Transverse colon (tissue), 4 donors: ENCODE measurements around the gene ERICH4. TPM values are rescaled to one million over a fixed set of nuclear protein-coding genes. Genes with fewer than 3 reads are reported as not detected.
A peak's percentile ranks its signal among the peaks of the same experiment; 100 is the strongest.

Experiments
- DNase-seq: peaks from one replicate; pipeline ENCODE4 v3.0.0-alpha.2; 2019
- H3K27ac ChIP-seq, 4 donors: fragments of 200-600 bp; sonication (generic); 2 replicates each; pipeline ENCODE4 v1.5.1; 2016 to 2018; ENCODE audit warnings: inconsistent platforms in 4 of 4
- H3K27me3 ChIP-seq: fragments of 200-600 bp; sonication (generic); 2 replicates; pipeline ENCODE4 v1.5.1; 2017; ENCODE audit warnings: inconsistent platforms
- H3K36me3 ChIP-seq, 4 donors: fragments of 200-600 bp; sonication (generic); 2 replicates each; pipeline ENCODE4 v1.5.1; 2017 to 2019; ENCODE audit warnings: inconsistent platforms in 4 of 4
- H3K4me1 ChIP-seq, 4 donors: fragments of 200-600 bp; sonication (generic); 2 replicates each; pipeline ENCODE4 v1.5.1; 2017 to 2020; ENCODE audit warnings: inconsistent platforms in 4 of 4
- H3K4me3 ChIP-seq, 4 donors: fragments of 200-600 bp; sonication (generic); 1 replicate in 1 of 4; 2 replicates in 3 of 4; pipeline versions ENCODE4 v1.5.1 to v1.6.1; 2017 to 2019; ENCODE audit warnings: inconsistent platforms in 4 of 4
- H3K9me3 ChIP-seq, 2 donors: fragments of 200-600 bp; sonication (generic); 2 replicates each; pipeline ENCODE4 v1.5.1; 2017 to 2019; ENCODE audit warnings: inconsistent platforms in 2 of 2
- EP300 ChIP-seq: sonication (generic); formaldehyde crosslinking; IDR thresholded peaks from one replicate; pipeline ENCODE4 v1.6.1; 2017; ENCODE audit warnings: antibody characterized with exemption, low read depth
- POLR2A ChIP-seq: fragments of 450-650 bp; IDR thresholded peaks from one replicate; pipeline ENCODE4 v1.6.1; 2016; ENCODE audit warnings: antibody characterized with exemption, mild to moderate bottlenecking, moderate library complexity
- POLR2AphosphoS5 ChIP-seq, 3 donors: sonication (generic); formaldehyde crosslinking; IDR thresholded peaks; one replicate each; pipeline ENCODE4 v1.6.1; 2016; ENCODE audit warnings: antibody characterized with exemption in 3 of 3
- WGBS, 2 donors: methylation state at CpG; one replicate each; pipeline ENCODE4 v1.1.5; 2018; ENCODE audit warnings: low coverage in 1 of 2; 5-methylcytosine and 5-hydroxymethylcytosine counted together
- in situ Hi-C, 4 donors: fragments of 200-750 bp; cut with MboI; loops; one replicate each; pipeline versions ENCODE4 v1.15.0 to v1.15.1; 2017; ENCODE audit warnings: low sequenced_read_pairs in 3 of 4, low pct_ligation_motif_present in 1 of 4, low pct_unique_long_range_greater_than_20kb in 1 of 4
- intact Hi-C: fragments of 100-400 bp; cut with DNase I; formaldehyde crosslinking; loops from one replicate; pipeline ENCODE4 v1.15.1; 2023; ENCODE audit warnings: low total_unique reads
- total RNA-seq, 4 donors: library from RNA; depleted of rRNA; stranded (reverse); fragments of >200 nt; gene quantifications; one replicate each; pipeline ENCODE4 v1.1.0, GENCODE V29; 2016
- TF ChIP-seq, protein P1 (sequence below), 5 experiments: fragments of 200-600 bp in 3 of 5; fragments of 450-650 bp in 2 of 5; sonication (generic) in 3 of 5; IDR thresholded peaks; 1 replicate in 2 of 5; 2 replicates in 3 of 5; pipeline ENCODE4 v1.5.1; 2016 to 2017; ENCODE audit warnings: antibody characterized with exemption in 5 of 5, inconsistent platforms in 3 of 5, mild to moderate bottlenecking in 2 of 5, moderate library complexity in 1 of 5

The ERICH4 gene
- total RNA-seq, 4 donors from 2014 or later, result not detected

DNA sequence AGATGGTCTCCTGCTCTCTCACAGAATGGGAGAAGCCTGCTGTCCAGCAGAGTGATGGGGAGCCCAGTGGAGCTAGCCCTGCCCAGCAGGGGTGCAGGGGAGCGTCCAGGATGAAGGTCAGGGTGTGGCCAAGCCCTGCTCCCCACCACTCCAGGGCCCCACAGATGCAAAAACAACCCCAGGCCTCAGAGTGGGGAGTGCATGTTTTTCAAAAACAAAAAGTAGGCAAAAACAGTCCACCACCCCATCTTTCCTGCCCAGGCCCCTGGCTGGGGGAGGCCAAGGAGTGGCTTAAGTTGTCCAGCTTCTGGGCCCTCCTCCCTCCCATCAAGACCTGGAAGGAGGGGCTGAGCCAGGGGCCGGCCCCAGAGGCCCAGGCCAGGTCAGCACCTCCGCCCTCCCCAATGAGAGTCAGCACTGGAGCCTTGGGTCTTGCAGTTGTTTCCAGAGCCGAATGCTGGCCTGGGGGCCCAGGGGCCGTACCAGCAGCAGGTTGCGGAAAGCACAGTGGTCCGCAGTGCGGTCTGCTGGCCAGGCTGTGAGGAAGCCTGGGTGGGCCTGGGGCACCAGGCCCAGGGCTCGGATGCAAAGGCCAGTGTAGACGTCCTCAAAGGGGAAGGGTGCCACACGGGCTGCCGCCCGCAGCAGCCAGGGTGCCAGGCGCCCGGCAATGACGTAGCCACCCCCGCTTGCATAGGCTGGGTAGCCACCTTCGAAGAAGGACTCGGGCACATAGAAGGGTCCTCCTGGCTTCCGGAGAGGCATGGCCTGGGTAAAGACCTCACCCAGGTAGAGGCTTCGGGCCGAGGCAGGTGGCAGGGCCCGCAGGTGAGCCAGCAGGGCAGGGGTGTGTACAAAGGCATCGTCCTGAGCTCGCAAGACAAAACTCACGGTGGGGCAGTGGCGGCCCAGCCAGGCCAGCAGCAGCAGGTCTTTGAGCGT, 17.5 kb upstream of the ERICH4 start:
- Histone ChIP-seq H3K4me1 (peaks cover 24 to 62% (median 53%) of the 10 kb centered on the region in 4 donors), H3K9me3 (no peaks in the 10 kb centered on the region), H3K36me3 (peaks cover 0 to 6% (median 2%) of the 10 kb centered on the region in 4 donors), H3K4me3 (peak overlapping the region in 3 of 4 donors; percentile 46 to 68 (median 52)), H3K27me3 (no peaks in the 10 kb centered on the region), H3K27ac (peak overlapping the region; percentile 86 to 94 (median 90))
- in situ Hi-C loops, result no loop called here
- peak; percentile 25 for DNase-seq
- intact Hi-C loops, result no loop called here
- TF ChIP-seq POLR2AphosphoS5 (IDR thresholded peaks at IDR 0.05), result no peak
- no peak for TF ChIP-seq POLR2A
- 61% methylated on average over 13 of the region's 28 CpGs; no CpG with 5 or more reads in 1 of the 2 donors for WGBS, 2 donors

DNA sequence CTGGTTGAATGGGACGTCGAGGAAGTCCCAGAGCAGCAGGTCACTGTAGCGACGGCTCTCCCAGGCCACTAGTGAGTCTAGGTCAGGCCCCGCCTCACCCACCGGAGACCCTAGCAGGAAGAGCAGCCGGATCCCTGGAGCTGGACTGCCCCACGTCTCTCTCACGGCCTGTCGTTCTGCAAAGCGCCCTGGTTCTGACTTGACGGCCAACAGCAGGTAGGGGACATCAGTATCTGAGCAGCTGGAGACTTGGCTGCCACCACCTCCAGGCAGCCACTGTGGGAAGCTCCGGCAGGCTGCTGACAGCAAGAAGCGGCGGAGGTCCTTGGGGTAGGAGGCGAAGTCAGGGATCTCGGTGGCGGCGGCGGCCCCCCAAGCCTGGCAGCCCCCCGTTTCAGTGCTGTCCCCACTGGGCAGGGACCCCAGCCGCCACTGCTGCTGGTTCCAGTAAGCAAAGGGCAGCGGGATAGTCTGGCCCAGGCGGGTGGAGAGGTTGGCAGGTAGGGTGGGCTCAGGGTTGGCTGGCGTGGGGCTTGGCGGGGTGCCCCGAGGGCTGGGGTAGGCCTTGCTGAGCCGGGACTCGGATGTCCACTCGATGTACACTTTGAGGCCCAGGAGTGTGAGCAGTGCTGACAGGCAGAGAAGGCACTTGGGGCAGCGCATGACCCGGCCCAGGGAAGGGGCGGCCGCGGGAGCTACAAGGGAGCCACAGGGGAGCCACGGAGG, 16.7 kb upstream of the ERICH4 start:
- H3K27me3 ChIP-seq, result no peaks in the 10 kb centered on the region
- WGBS, 2 donors, result 64% methylated on average over 36 of the region's 36 CpGs; no CpG with 5 or more reads in 1 of the 2 donors
- TF ChIP-seq EP300 (no peak), POLR2AphosphoS5 (IDR thresholded peaks at IDR 0.05) (no peak), POLR2A (no peak)
- TF ChIP-seq, protein P1, sequence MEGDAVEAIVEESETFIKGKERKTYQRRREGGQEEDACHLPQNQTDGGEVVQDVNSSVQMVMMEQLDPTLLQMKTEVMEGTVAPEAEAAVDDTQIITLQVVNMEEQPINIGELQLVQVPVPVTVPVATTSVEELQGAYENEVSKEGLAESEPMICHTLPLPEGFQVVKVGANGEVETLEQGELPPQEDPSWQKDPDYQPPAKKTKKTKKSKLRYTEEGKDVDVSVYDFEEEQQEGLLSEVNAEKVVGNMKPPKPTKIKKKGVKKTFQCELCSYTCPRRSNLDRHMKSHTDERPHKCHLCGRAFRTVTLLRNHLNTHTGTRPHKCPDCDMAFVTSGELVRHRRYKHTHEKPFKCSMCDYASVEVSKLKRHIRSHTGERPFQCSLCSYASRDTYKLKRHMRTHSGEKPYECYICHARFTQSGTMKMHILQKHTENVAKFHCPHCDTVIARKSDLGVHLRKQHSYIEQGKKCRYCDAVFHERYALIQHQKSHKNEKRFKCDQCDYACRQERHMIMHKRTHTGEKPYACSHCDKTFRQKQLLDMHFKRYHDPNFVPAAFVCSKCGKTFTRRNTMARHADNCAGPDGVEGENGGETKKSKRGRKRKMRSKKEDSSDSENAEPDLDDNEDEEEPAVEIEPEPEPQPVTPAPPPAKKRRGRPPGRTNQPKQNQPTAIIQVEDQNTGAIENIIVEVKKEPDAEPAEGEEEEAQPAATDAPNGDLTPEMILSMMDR (IDR thresholded peaks at IDR 0.05), result no peak
- peaks cover 20 to 54% (median 46%) of the 10 kb centered on the region in 4 donors for H3K4me1 ChIP-seq
- in situ Hi-C loops, result no loop called here
- DNase-seq, result no peak
- H3K27ac ChIP-seq, result peak overlapping the region; percentile 86 to 94 (median 90)
- H3K4me3 ChIP-seq, result peak overlapping the region; percentile 46 to 74 (median 60)
- intact Hi-C loops, result no loop called here
- H3K36me3 ChIP-seq, result peaks cover 0 to 6% (median 2%) of the 10 kb centered on the region in 4 donors
- H3K9me3 ChIP-seq, result no peaks in the 10 kb centered on the region

DNA sequence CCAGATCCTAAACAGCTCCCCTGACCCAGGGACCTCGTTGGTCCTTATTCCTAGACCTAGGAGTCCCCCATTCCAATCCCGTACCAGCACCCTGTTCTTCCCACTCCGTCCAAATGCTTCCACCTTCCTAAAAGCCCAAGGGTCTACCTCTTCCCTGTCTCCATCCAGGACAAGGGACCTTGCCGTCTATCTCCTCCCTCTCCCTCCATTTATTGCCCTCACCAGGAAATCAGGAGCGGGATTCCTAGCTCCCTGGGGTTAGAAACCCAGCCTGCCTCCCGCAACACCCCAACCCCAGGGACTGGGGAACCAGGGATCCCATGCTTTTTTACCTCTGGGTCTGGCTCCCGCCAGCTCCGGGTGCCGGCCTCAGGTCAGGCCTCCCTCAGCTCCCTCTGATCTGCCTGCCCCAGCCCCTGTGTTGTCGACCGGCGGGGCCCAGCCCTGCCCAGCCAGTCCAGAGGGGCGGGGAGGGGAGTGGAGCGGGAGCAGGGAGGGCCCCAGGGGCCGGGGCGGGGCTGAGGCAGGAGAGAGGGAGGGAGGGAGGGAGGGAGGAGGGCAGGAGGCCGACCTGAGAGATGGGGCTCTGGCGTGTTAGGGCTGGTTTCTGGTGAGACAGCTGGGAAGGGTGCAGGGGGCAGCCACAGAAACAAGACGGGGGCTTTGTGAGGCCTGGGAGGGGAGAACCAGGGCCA, 15.9 kb upstream of the ERICH4 start, which contains the start of gene B3GNT8:
TSS of gene B3GNT8 (minus strand) at position 423 of the 695 bp plus-strand sequence. CDS start 596 bp downstream, outside the sequence.
- peaks cover 19 to 45% (median 38%) of the 10 kb centered on the region in 4 donors for H3K4me1 ChIP-seq
- TF ChIP-seq POLR2A (peak; percentile 98), POLR2AphosphoS5 (IDR thresholded peaks at IDR 0.05) (peak; percentile 95 to 98 (median 97)), EP300 (no peak)
- TF ChIP-seq, protein P1 (IDR thresholded peaks at IDR 0.05), result no peak
- peaks cover 0 to 6% (median 2%) of the 10 kb centered on the region in 4 donors for H3K36me3 ChIP-seq
- H3K9me3 ChIP-seq, result no peaks in the 10 kb centered on the region
- H3K27ac ChIP-seq, result peak within 1 kb of the TSS; percentile 86 to 94 (median 90)
- peak; percentile 94 for DNase-seq
- in situ Hi-C loops (no loop called here), intact Hi-C loops (no loop called here)
- WGBS, 2 donors, result 10 to 18% methylated on average over 2 to 19 of the region's 19 CpGs
- H3K4me3 ChIP-seq, result peak within 1 kb of the TSS; percentile 46 to 74 (median 60)
- no peaks in the 10 kb centered on the region for H3K27me3 ChIP-seq

DNA sequence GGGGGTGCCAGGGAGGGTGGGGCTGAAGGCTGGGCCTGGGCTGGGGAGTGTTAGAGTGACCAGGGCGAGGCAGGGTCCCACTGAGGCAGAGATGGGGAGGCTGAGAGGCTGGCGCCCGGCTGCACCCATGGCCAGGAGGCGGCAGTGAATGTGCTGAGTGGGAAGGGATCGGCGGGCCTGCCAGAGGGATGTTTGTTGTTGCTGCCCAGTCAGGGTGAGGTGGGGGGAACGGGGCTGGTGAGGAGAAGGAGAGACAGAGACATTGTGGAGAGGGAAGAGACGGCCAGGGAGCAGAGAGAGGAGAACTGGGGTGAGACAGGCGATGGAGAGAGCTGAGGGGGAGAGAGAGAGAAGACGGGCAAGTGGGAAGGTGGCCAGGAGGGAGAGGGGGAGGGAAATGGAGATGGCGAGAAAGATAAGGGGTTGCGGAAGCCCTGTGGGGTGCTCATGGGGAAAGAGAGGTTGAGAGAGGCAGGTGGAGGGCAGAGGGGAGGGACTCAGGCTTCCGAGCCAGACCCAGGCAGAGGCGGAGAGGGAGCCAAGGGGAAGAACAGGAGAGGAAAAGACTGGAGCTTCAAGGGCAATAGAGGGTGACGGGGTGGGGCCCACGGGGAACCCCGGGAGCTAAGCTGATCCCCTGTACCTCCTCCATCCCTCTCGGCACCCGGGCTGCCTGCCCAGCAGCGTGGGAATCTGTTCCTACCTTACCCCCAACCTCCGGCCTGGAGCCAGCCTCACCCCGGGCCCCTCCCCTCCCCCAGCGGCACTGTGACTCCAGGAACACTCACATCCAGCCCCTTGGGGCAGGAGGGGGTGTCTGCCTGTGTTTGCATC, 15.1 kb upstream of the ERICH4 start:
- Histone ChIP-seq H3K4me3 (peak overlapping the region; percentile 46 to 68 (median 50)), H3K4me1 (peaks cover 19 to 45% (median 38%) of the 10 kb centered on the region in 4 donors), H3K36me3 (peaks cover 0 to 2% (median under 1%) of the 10 kb centered on the region in 4 donors), H3K9me3 (no peaks in the 10 kb centered on the region), H3K27ac (peak overlapping the region; percentile 86 to 94 (median 90)), H3K27me3 (no peaks in the 10 kb centered on the region)
- in situ Hi-C loops (no loop called here), intact Hi-C loops (no loop called here)
- TF ChIP-seq EP300, result no peak
- TF ChIP-seq, protein P1 (IDR thresholded peaks at IDR 0.05), result no peak
- DNase-seq, result peak; percentile 45
- 7 to 10% methylated on average over 11 to 23 of the region's 23 CpGs for WGBS, 2 donors
